Effector memory CD8-positive, alpha-beta T cell (primary cell): ENCODE results near the gene MYO1C.
"Not testable (repeated sequence)": the region's sequence is repeated elsewhere in the genome, so short reads cannot be mapped to it uniquely, and the experiment has no call there.

Source experiments
- ATAC-seq: fragments of 150-1000 bp; cut with Tn5 transposase; replicated peaks from 2 replicates; pipeline ENCODE4 v1.10.0; 2021; ENCODE audit warnings: mild to moderate bottlenecking, moderate library complexity
- DNase-seq, 3 experiments: peaks; one replicate each; pipeline ENCODE4 v3.0.0; 2021
- H3K27ac Mint-ChIP-seq, 2 donors: one replicate each; pipeline ENCODE4 v1.8.0; 2022; ENCODE audit warnings: mild to moderate bottlenecking in 2 of 2, mixed read lengths in 2 of 2, moderate library complexity in 2 of 2
- H3K27me3 Mint-ChIP-seq, 2 donors: one replicate each; pipeline ENCODE4 v1.8.0; 2022; ENCODE audit warnings: mixed read lengths in 2 of 2
- H3K36me3 Mint-ChIP-seq: one replicate; pipeline ENCODE4 v1.8.0; 2022; ENCODE audit warnings: mild to moderate bottlenecking, moderate library complexity, mixed read lengths; ENCODE audit not compliant: insufficient read depth
- H3K4me1 Mint-ChIP-seq, 2 donors: one replicate each; pipeline ENCODE4 v1.8.0; 2022; ENCODE audit warnings: low read depth in 2 of 2, mixed read lengths in 2 of 2
- H3K4me3 Mint-ChIP-seq, 2 donors: one replicate each; pipeline ENCODE4 v1.8.0; 2022; ENCODE audit warnings: mild to moderate bottlenecking in 2 of 2, mixed read lengths in 2 of 2, moderate library complexity in 2 of 2
- H3K9me3 Mint-ChIP-seq, 2 donors: one replicate each; pipeline ENCODE4 v1.8.0; 2022; ENCODE audit warnings: mixed read lengths in 2 of 2

MYO1C gene

DNA sequence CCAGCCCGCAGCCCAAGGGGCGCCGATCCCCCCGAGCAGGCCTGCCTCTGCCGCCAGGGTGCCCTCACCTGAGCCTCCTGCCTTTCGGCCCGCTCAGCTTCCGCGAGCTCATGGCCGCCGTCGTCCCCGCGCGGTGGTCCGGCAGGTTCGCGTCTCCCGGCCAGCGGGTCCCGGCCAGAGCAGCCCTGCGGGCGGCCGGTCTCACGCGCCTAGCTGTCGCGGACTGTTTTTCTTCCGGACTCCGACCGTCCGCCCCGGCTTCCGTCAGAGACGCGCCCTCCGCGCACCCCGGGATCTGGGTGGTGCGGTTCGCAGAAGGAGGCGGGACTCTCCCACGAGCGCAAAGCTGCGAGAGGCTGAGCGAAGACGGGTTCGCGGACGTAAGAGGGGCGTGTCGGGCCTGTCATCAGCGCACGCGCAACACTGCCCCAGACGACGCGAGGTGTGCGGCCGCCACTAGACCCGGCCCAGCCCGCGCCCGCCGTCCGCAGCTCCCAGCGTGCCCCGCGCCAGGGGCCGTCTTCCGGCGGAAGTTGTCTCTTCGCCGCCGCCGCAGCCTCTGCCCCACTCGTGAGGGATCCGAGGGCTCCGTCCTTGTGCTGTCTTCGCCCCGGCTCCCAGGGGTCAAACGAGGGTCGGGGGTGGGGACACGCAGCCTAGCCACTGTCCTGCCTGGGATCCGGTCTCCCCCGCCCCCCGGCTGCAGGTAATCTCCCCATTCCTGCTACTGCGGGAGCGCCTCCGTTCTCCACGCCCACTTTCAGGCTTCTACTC, 24.1 kb upstream of the MYO1C start, which contains the start of gene INPP5K:
TSS of gene INPP5K (minus strand) at position 225 of the 774 bp plus-strand sequence. CDS start at position 112, 113 bp downstream.
- Mint-ChIP-seq H3K27me3 (no peaks in the 10 kb centered on the region), H3K36me3 (peaks cover 21% of the 10 kb centered on the region), H3K4me1 (peaks cover 15 to 18% of the 10 kb centered on the region in 2 donors), H3K9me3 (no peaks in the 10 kb centered on the region), H3K4me3 (peak within 1 kb of the TSS; percentile 86), H3K27ac (peak within 1 kb of the TSS; percentile 85 to 89)
- ATAC-seq (peak; percentile 88), DNase-seq (peak; percentile 96 to 97 (median 96))

DNA sequence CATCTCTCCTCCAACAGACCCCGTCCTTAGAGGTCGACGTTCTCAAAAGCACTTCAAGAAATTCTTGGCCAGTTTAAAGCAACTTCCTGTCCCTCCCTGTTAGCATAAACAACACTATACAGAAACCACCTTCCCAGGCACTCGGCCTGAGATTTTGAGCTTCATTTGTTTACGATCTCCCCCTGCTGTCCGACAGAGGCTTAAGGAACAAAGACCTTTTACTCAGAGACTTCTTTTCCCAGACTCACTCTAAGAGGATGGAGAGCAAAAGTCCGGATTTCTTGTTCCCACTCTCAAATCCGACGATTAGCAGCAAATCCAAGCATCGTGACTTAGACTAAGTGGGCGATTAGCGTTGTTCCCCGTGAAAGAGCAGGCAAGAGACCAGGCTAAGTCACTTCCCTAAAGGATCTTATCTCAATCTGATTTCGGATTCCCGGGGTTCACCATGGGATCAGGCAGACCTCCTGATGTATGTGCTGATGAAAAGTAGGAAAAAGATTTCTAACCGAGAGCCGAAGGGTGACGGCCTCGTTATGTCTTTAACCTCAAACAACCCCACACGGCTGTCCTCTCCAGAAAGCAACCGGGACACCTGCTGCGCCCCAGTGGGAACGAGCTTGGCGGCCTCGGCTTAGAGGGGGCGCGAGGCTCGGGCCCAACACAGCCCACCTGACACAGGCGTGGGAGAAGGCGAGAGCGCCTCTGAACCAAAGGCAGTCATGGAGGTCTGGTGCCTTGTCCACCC, 23.3 kb upstream of the MYO1C start:
- no peaks in the 10 kb centered on the region for H3K9me3 Mint-ChIP-seq
- ATAC-seq (peak; percentile 25), DNase-seq (peak; percentile 53 to 60 (median 55))
- peaks cover 28% of the 10 kb centered on the region for H3K36me3 Mint-ChIP-seq
- no peaks in the 10 kb centered on the region for H3K27me3 Mint-ChIP-seq
- H3K4me3 Mint-ChIP-seq = peak overlapping the region; percentile 86
- peaks cover 15 to 18% of the 10 kb centered on the region in 2 donors for H3K4me1 Mint-ChIP-seq
- H3K27ac Mint-ChIP-seq = peak overlapping the region; percentile 85 to 89

DNA sequence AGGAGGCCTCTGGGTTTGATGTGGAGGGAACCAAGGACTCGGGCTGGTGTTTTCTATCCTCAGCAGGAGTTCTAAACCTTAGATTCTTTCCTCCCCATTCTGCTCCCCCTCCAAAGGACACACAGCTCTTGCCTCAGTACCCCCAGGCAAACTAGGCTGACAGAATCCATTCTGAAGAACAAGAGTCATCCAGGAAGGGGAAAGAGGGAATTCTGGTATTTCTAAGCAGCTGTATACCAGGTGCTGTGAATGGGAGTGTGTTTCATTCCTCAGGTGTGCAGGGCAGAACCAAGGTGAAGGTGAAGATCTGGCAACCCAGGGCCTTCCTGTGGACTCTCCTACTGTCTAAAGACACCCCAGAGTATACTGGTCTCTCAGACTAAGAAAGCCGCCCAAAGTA, 19.9 kb upstream of the MYO1C start:
- Mint-ChIP-seq H3K4me3 (no peak overlapping the region), H3K27ac (no peak overlapping the region), H3K36me3 (peaks cover 51% of the 10 kb centered on the region), H3K27me3 (no peaks in the 10 kb centered on the region), H3K4me1 (peaks cover 14 to 15% of the 10 kb centered on the region in 2 donors), H3K9me3 (no peaks in the 10 kb centered on the region)
- DNase-seq (no peak), ATAC-seq (no peak)

GRCh38 chr17:1511756-1512321, 19.4 kb upstream of the MYO1C start:
- H3K27me3 Mint-ChIP-seq = no peaks in the 10 kb centered on the region
- DNase-seq (no peak), ATAC-seq (no peak)
- peaks cover 52% of the 10 kb centered on the region for H3K36me3 Mint-ChIP-seq
- H3K27ac Mint-ChIP-seq = no peak overlapping the region
- peaks cover 14 to 15% of the 10 kb centered on the region in 2 donors for H3K4me1 Mint-ChIP-seq
- H3K4me3 Mint-ChIP-seq = no peak overlapping the region
- no peaks in the 10 kb centered on the region for H3K9me3 Mint-ChIP-seq

DNA sequence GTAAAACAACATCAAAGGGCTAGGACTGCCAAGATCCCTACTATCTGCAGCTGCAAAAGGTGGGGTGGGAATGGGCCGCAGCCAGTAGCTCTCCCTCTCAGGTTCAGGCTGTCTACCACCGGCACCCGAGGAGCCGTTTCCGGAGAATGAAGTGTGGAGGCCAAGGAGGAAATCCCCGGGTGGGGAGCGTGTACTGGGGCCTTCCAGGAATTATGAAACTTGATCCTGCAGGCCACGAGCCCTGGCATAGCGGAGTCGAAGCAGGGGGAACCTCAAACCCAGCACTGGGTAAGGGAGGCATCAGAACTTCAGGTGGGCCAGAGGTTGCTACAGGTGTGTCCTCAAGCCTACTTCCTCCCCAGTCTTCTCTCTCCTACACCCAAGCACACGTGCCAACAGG, 18.8 kb upstream of the MYO1C start:
- Mint-ChIP-seq H3K27me3 (no peaks in the 10 kb centered on the region), H3K9me3 (no peaks in the 10 kb centered on the region), H3K36me3 (peaks cover 52% of the 10 kb centered on the region), H3K4me1 (peaks cover 14 to 15% of the 10 kb centered on the region in 2 donors), H3K4me3 (no peak overlapping the region), H3K27ac (no peak overlapping the region)
- DNase-seq = no peak
- no peak for ATAC-seq

- Mint-ChIP-seq H3K36me3 (peaks cover 57% of the 10 kb centered on the region), H3K27ac (peak overlapping the region in 1 of 2 donors; percentile 24), H3K4me3 (no peak overlapping the region), H3K9me3 (no peaks in the 10 kb centered on the region), H3K4me1 (peaks cover 2% of the 10 kb centered on the region in 2 donors), H3K27me3 (no peaks in the 10 kb centered on the region)
- DNase-seq (no peak), ATAC-seq (no peak)
These were observed 16.9 kb upstream of the MYO1C start for GRCh38 chr17:1509290-1509881.

- DNase-seq, H3K9me3 Mint-ChIP-seq, ATAC-seq, H3K27me3 Mint-ChIP-seq, H3K4me3 Mint-ChIP-seq, H3K27ac Mint-ChIP-seq, H3K4me1 Mint-ChIP-seq: not testable (repeated sequence)
- peaks cover 60% of the 10 kb centered on the region for H3K36me3 Mint-ChIP-seq
These were observed 16.2 kb upstream of the MYO1C start for GRCh38 chr17:1508709-1509108.

DNA sequence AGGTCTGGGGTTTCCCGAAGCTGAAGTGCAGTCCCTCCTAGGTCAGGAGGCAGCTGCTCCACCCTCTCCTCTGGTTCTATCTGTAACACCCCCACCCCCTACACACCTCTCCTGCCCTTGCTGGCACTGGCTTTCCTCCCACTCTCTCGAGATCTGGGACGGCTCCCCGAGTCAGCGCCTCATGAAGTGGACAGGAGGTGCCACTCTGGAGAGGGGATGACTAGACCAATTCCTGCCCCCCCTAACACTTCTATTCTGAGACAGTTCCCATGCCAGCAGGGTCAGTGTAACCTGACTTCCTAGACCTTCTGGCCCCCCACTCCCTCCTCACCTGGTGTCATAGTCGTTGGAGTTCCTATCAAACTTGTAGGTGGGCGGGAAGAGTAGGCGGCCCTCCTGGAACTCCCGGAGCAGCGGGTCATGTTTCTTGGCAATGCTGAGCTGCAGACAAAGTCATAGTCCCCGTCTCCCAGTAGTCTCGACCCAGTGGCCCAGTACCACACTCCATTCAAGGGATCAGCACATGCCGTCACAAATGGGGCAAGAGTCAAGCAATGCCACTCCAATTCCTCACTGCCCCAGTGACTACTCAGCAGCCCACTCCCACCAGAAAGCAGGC, 14.3 kb upstream of the MYO1C start:
- Mint-ChIP-seq H3K4me1 (no peaks in the 10 kb centered on the region), H3K36me3 (peaks cover 71% of the 10 kb centered on the region), H3K9me3 (no peaks in the 10 kb centered on the region), H3K4me3 (no peak overlapping the region), H3K27ac (peak overlapping the region in 1 of 2 donors; percentile 76), H3K27me3 (no peaks in the 10 kb centered on the region)
- DNase-seq = no peak
- ATAC-seq = no peak

- no peaks in the 10 kb centered on the region for H3K27me3 Mint-ChIP-seq
- DNase-seq (no peak), ATAC-seq (no peak)
- H3K36me3 Mint-ChIP-seq = peaks cover 66% of the 10 kb centered on the region
- H3K4me3 Mint-ChIP-seq = peak overlapping the region in 1 of 2 donors; percentile 31
- H3K27ac Mint-ChIP-seq = no peak overlapping the region
- H3K4me1 Mint-ChIP-seq = no peaks in the 10 kb centered on the region
- H3K9me3 Mint-ChIP-seq = no peaks in the 10 kb centered on the region
These were observed 13.1 kb upstream of the MYO1C start for GRCh38 chr17:1505586-1505985.

DNA sequence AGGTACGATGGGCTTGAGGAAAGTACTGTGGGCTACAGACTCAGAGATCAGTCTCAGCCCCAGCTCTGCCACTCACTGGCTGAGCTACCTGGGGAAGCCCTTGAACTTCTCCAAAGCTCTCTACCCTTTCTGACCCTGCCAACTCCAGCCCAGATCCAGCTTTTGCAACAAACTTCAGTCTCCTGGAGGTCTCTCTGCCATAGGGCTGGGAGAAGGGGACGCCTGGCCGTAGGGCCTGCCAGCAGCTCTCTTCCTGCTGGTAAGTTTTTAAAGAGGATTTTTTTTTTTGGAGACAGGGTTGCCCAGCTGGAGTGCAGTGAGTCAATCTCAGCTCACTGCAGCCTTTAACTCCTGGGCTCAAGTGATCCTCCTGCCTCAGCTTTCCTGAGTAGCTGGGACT, 12.4 kb upstream of the MYO1C start:
- H3K27me3 Mint-ChIP-seq = no peaks in the 10 kb centered on the region
- H3K36me3 Mint-ChIP-seq = peaks cover 62% of the 10 kb centered on the region
- H3K4me1 Mint-ChIP-seq = no peaks in the 10 kb centered on the region
- no peak overlapping the region for H3K27ac Mint-ChIP-seq
- DNase-seq (no peak), ATAC-seq (no peak)
- no peak overlapping the region for H3K4me3 Mint-ChIP-seq
- no peaks in the 10 kb centered on the region for H3K9me3 Mint-ChIP-seq

- H3K36me3 Mint-ChIP-seq = peaks cover 65% of the 10 kb centered on the region
- no peaks in the 10 kb centered on the region for H3K9me3 Mint-ChIP-seq
- H3K27ac Mint-ChIP-seq = peak overlapping the region in 1 of 2 donors; percentile 32
- H3K4me1 Mint-ChIP-seq = no peaks in the 10 kb centered on the region
- no peak overlapping the region for H3K4me3 Mint-ChIP-seq
- ATAC-seq (no peak), DNase-seq (no peak)
- no peaks in the 10 kb centered on the region for H3K27me3 Mint-ChIP-seq
These were observed 11.2 kb upstream of the MYO1C start for GRCh38 chr17:1503699-1504098.

DNA sequence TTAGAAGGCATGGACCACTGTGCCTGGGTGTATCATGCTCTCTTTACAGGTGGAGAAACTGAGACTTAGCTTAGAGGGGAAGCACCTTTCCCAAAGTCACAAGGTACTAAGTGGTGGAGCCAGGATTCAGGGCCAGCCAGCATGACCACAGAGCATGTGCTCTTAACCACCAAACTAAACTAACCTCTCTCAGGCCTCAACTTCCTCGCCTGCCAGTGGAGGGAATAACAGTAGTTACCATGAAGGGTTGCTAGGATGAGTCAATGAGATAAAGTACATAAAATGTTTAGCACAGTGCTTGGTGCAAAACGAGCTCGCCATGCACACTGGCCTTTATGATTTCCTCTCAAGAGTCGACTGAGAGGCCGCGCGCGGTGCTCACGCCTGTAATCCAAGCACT, 6.4 kb upstream of the MYO1C start:
- ATAC-seq (no peak), DNase-seq (no peak)
- H3K9me3 Mint-ChIP-seq = no peaks in the 10 kb centered on the region
- H3K4me3 Mint-ChIP-seq = no peak overlapping the region
- H3K27ac Mint-ChIP-seq = no peak overlapping the region
- peaks cover 47% of the 10 kb centered on the region for H3K36me3 Mint-ChIP-seq
- no peaks in the 10 kb centered on the region for H3K4me1 Mint-ChIP-seq
- no peaks in the 10 kb centered on the region for H3K27me3 Mint-ChIP-seq

DNA sequence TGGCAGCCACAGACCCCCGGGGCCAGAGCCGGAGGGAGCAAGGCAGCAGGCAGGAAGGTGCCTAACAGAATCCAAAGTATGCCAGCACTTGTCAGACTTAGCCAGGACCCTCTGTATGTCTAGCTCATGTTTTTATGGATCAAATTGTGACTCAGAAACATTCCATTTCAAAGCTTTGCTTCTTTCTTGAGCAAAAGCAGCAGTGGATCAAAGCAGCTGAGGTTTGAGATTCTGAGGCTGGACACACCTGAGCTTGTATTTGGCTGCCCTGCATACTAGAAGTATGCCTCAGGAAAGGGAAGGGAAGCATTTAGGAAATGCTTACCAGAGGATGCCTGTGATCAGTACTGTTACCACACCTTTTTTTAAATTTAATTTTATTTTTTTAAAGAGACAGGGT, 5.7 kb upstream of the MYO1C start:
- ATAC-seq (no peak), DNase-seq (no peak)
- no peaks in the 10 kb centered on the region for H3K9me3 Mint-ChIP-seq
- peaks cover 3% of the 10 kb centered on the region in 2 donors for H3K4me1 Mint-ChIP-seq
- H3K36me3 Mint-ChIP-seq = peaks cover 47% of the 10 kb centered on the region
- no peak overlapping the region for H3K4me3 Mint-ChIP-seq
- H3K27ac Mint-ChIP-seq = peak overlapping the region in 1 of 2 donors; percentile 20
- H3K27me3 Mint-ChIP-seq = no peaks in the 10 kb centered on the region
